ENCODE results near the gene MEDAG.

MEDAG gene

GRCh38 chr13:30872685-30873461 is 33.2 kb upstream of the MEDAG start:
- DNase-seq (ENCODE audit: low spot score): peak; percentile 21

- DNase-seq (ENCODE audit: low spot score): no peak
Measured at GRCh38 chr13:30873499-30873898, 32.6 kb upstream of the MEDAG start.

- DNase-seq (ENCODE audit: low spot score): no peak
Measured at GRCh38 chr13:30874111-30874510, 32.0 kb upstream of the MEDAG start.

- no peak for DNase-seq (ENCODE audit: low spot score)
Measured at GRCh38 chr13:30874561-30874960, 31.5 kb upstream of the MEDAG start.

GRCh38 chr13:30877335-30877734 is 28.7 kb upstream of the MEDAG start:
- no peak for DNase-seq (ENCODE audit: low spot score)

DNA sequence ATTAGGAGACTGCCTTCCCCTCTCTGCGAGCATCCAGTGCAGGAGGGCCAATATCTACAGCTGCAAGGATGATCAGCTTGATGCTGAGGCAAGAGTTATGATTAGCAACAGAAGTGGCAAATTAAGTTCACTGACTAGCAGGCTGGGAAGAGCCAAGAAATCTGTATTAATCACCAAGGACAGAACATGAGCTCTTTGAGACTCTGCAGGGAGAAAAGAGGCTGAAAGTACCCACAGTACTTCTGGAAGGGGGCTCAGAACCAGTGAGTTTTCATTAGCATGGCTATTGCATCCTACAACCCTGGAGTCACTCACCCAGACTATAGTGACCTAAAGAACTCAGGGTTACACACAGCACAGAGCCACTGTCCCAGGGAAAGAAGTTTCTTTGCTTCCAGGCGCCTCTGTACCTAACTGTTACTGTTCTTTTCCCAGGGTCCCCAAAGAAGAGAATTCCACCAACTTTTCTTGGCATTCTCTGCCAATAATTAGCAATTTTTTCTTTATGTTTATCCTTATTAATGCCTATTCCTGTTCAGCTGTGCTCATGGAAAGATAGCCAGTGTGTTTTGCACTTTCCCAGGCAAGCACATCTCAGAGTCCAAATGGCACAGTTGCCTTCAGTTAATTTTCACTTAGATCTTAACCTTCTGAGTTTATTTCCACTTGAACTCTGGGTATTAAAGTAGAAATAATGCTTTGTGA is 25.8 kb upstream of the MEDAG start:
- no peak for DNase-seq (ENCODE audit: low spot score)

DNA sequence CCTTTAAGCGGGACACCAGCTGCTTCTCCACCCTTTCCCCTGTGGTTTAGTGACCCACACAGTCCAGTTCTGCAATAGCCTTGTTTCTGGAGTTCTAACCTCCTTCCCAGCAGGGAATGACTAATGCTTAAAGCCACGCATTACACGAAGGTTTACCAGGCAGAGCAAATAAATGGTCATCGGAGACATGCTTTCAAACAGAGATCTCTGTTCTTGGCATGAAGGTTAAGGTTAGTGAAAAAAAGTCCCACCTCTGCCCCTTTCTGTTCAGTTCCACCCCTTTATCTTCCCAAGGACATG is 25.3 kb upstream of the MEDAG start:
- DNase-seq (ENCODE audit: low spot score): no peak

GRCh38 chr13:30881191-30881651 is 24.9 kb upstream of the MEDAG start:
- no peak for DNase-seq (ENCODE audit: low spot score)

GRCh38 chr13:30882026-30882850 is 23.8 kb upstream of the MEDAG start:
- no peak for DNase-seq (ENCODE audit: low spot score)

DNA sequence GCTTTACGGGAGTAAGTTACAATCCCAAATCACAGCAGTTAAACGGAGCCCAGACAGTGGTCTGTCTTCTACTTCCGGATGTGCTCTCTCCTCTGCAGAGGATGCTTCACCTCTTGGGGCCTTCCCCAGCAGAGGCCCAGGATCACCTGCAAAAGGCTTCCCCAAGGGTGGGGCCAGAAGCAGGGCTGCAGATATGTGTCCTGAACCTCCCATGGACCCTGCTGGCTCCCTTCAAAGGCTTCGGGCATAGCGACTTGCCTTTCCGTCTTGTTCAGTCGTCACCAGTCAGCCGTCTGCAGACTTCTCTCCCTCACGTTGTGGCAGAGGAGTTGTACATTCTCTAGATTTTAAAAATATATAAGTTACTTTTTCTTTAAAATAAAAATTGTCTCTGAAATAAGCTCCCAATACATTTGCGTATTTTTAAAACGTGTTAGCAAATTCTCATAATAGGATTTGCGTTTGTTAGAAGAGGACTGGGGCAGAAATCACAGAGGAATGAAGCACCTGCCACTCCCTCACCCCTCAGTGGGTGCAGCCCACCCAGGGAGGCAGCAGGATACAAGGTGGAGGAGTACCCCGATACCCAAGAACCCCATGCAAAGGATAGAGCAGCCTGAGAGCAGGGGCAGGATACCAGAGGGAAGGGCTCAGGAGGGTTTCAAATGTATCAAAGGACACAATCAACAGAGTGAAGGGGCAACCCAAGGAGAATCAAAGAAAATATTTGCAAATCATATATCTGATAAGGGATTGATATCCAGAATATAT is 22.9 kb upstream of the MEDAG start:
- DNase-seq (ENCODE audit: low spot score): no peak

DNA sequence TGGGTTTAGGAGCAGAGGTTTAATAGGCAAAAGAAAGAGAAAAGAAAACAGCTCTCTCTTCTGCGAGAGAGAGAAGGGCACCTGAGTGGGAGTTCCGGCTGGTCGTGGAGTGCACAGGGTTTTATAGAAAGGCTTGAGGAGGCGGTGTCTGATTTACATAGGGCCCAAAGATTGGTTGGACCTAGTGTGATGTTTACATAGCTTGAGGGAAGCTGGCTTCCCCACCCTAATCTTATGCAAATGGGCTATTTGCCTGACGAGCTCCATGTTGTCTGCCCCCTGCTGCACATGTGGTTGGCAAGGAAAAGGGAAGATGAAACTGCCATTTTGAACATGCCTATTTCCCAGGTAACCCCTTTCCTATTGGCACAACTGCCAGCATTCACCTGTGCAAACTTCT is 21.5 kb upstream of the MEDAG start:
- DNase-seq (ENCODE audit: low spot score): peak; percentile 89

- DNase-seq (ENCODE audit: low spot score): no peak
Measured at GRCh38 chr13:30889196-30889690, 16.8 kb upstream of the MEDAG start.

- DNase-seq (ENCODE audit: low spot score): peak; percentile 65
Measured at GRCh38 chr13:30892966-30893365, 13.1 kb upstream of the MEDAG start.

DNA sequence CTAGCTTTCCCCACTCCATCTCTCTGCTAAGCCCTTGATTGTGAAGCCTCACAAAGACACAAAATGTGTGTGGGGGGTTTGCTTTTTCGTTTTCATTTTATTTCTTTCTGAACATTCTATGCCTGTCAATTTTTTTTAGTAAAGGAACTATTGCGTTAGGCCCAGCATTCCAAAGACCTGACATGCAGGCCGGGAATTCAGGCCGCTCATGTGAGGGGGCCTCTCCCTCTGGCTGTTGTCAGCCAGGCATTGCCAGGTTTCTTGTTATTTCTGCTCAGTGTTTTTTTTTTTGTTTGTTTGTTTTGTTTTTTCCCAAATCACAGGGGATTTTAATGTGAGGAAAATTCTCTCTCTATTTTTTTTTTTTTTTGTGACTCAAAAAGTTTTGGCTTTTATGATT is 10.3 kb upstream of the MEDAG start:
- no peak for DNase-seq (ENCODE audit: low spot score)

- no peak for DNase-seq (ENCODE audit: low spot score)
Measured at GRCh38 chr13:30898070-30898469, 8.0 kb upstream of the MEDAG start.

- no peak for DNase-seq (ENCODE audit: low spot score)
Measured at GRCh38 chr13:30898678-30899241, 7.3 kb upstream of the MEDAG start.

- DNase-seq (ENCODE audit: low spot score): no peak
Measured at GRCh38 chr13:30900436-30900835, 5.6 kb upstream of the MEDAG start.

DNA sequence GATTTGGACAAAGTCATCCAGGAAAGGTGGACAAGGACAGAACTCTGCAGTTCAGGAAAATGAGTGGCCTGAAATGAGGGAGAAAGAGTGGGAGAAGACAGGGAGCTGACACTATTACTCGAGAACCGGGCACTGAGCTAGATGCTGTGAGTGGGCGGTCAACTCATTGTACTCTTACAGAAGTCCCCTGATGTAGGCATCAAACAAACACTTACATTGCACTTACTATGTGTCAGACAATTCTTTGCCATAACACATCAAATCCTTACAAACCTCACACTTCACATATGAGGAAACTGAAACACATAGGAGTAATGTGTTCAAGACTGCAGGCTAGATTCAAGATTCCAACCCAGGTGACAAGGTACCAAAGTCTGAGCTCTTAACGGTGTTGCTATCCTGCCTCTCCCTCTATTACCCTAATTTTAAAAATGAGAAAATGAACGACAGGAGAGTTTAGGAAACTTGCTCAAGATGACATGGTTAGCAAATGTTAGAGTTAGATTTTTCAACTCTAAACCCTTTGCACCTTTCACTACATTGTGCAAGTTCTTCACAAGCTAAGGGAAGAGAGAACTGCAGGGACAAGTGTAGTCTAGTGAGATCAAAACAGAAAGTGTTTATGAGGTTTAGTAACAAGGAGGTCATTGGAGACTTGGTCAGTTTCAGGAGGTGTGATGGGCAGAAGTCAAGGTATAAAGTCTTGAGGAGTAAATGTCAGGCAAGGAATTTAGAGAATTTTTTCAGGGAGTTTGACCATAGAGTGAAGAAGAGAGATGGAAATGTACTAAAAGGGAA is 4.9 kb upstream of the MEDAG start:
- no peak for DNase-seq (ENCODE audit: low spot score)

DNA sequence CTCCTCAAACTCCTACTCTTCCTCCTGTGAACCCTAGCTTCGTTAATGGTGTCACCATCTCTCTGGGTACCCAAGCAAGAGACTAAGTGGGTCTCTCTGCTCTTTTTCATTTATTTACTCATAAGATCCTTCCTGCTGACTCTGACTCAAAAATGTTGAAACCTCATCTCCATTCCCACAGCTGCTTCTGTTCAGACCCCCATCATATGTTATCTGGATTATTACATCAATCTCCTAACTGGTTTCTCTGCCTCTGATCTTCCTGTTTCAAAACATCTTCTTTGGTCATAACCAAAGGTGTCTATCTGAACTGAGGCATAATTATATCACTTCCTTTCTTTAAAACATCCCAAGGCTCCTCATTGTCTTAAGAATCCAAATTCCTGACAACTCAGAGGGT is 2.0 kb upstream of the MEDAG start:
- DNase-seq (ENCODE audit: low spot score): no peak

DNA sequence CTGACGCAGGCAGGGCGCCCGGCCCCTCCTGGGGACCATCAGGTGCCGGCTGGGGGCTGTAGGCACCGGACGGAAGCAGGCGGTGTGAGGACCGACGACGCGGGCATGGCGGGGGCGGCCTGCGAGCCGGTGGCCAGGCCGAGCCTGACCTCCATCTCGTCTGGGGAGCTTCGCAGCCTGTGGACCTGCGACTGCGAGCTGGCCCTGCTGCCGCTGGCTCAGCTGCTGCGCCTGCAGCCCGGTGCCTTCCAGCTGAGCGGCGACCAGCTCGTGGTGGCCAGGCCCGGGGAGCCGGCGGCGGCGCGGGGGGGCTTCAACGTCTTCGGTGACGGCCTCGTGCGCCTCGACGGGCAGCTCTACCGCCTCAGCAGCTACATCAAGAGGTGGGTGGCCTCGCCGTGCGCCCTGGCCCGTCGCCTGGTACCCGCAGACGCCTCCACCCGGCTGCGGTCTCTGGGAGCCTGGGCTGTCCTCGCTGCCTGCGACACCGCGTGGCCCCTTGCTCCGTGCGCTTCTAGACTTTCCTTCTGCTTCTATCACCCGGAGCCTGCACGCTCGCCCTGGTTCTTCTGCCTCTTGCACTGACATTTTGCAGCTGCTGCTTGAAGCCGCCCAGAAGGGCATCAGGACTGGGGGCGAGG is 460 bp downstream of the MEDAG start:
- DNase-seq (ENCODE audit: low spot score): no peak
